Hepatocyte (in vitro differentiated cells): ENCODE results near the gene SH3GL2. TPM values are rescaled to one million over a fixed set of nuclear protein-coding genes. Genes with fewer than 3 reads are reported as not detected.
A peak's percentile ranks its signal among the peaks of the same experiment; 100 is the strongest.

ENCODE experiments used
- DNase-seq: peaks from one replicate; pipeline ENCODE4 v3.0.0-alpha.2; 2016; ENCODE audit warnings: low spot score
- H2AFZ ChIP-seq: fragments of 200-600 bp; sonication (generic); 2 replicates; pipeline ENCODE4 v1.6.0; 2016; ENCODE audit warnings: antibody characterized with exemption, mild to moderate bottlenecking
- H3K27ac ChIP-seq: fragments of 200-600 bp; sonication (generic); 2 replicates; pipeline ENCODE4 v1.5.1; 2016; ENCODE audit warnings: mild to moderate bottlenecking
- H3K27me3 ChIP-seq: fragments of 200-600 bp; sonication (generic); 2 replicates; pipeline ENCODE4 v1.6.1; 2016
- H3K36me3 ChIP-seq: fragments of 200-600 bp; sonication (generic); replicated peaks from 2 replicates; pipeline ENCODE4 v1.5.1; 2016; ENCODE audit warnings: low read depth; ENCODE audit not compliant: insufficient read depth
- H3K4me1 ChIP-seq: fragments of 200-600 bp; sonication (generic); 2 replicates; pipeline ENCODE4 v1.5.1; 2016; ENCODE audit warnings: mild to moderate bottlenecking, moderate library complexity; ENCODE audit not compliant: insufficient read depth
- H3K4me2 ChIP-seq: fragments of 200-600 bp; sonication (generic); 2 replicates; pipeline ENCODE4 v1.6.0; 2016
- H3K4me3 ChIP-seq: fragments of 200-600 bp; sonication (generic); 2 replicates; pipeline ENCODE4 v1.5.1; 2016; ENCODE audit warnings: mild to moderate bottlenecking
- H3K79me2 ChIP-seq: fragments of 200-600 bp; sonication (generic); 2 replicates; pipeline ENCODE4 v1.6.0; 2017; ENCODE audit warnings: mild to moderate bottlenecking
- H3K9me2 ChIP-seq: fragments of 200-600 bp; sonication (generic); replicated peaks from 2 replicates; pipeline ENCODE4 v1.6.0; 2017; ENCODE audit warnings: mild to moderate bottlenecking; ENCODE audit not compliant: insufficient read depth
- H3K9me3 ChIP-seq: fragments of 200-600 bp; sonication (generic); 2 replicates; pipeline ENCODE4 v1.5.1; 2016; ENCODE audit warnings: low read depth, mild to moderate bottlenecking
- H4K20me1 ChIP-seq: fragments of 200-600 bp; sonication (generic); 2 replicates; pipeline ENCODE4 v1.6.0; 2016; ENCODE audit warnings: mild to moderate bottlenecking; ENCODE audit not compliant: insufficient read depth, poor library complexity, severe bottlenecking
- CTCF ChIP-seq: fragments of 200-600 bp; sonication (generic); IDR thresholded peaks from 2 replicates; pipeline ENCODE4 v1.5.1; 2016; ENCODE audit warnings: antibody characterized with exemption, mild to moderate bottlenecking; ENCODE audit not compliant: poor library complexity
- EZH2 ChIP-seq: fragments of 200-600 bp; sonication (generic); IDR thresholded peaks from 2 replicates; pipeline ENCODE4 v1.6.1; 2016; ENCODE audit warnings: antibody characterized with exemption, mild to moderate bottlenecking, borderline replicate concordance
- EZH2phosphoT487 ChIP-seq: fragments of 200-600 bp; sonication (generic); IDR thresholded peaks from one replicate; pipeline ENCODE4 v1.6.1; 2018; ENCODE audit warnings: antibody characterized with exemption, mild to moderate bottlenecking, low read depth, moderate library complexity; ENCODE audit not compliant: unreplicated experiment, severe bottlenecking
- WGBS: methylation state at CpG from one replicate; pipeline ENCODE4 v1.1.6; 2016; ENCODE audit warnings: low lambda C conversion rate; ENCODE audit errors: missing lambda C conversion rate; 5-methylcytosine and 5-hydroxymethylcytosine counted together
- polyA plus RNA-seq: library from polyadenylated mRNA; unstranded; fragments of >200 nt; fragmentation: Nextera tagmentation; extraction: Ambion mirVana; gene quantifications from 2 replicates; pipeline ENCODE4 v1.2.1, GENCODE V29; 2016
- total RNA-seq: library from RNA; depleted of rRNA; stranded (reverse); fragments of >200 nt; gene quantifications from 2 replicates; pipeline ENCODE4 v1.2.3, GENCODE V29; 2014

SH3GL2 gene
- total and polyA plus RNA-seq, 2 experiments from 2014 or later = 2.8 to 5.8 TPM

- Histone ChIP-seq H3K9me3 (peaks cover 6% of the 10 kb centered on the region), H3K4me3 (no peak overlapping the region), H3K27me3 (no peaks in the 10 kb centered on the region), H3K9me2 (no peaks in the 10 kb centered on the region), H3K36me3 (no peaks in the 10 kb centered on the region), H2AFZ (no peak overlapping the region), H3K79me2 (no peaks in the 10 kb centered on the region), H4K20me1 (no peaks in the 10 kb centered on the region), H3K4me1 (no peaks in the 10 kb centered on the region), H3K4me2 (no peak overlapping the region), H3K27ac (no peak overlapping the region)
- no peak for DNase-seq
- 69% methylated on average over 5 of the region's 5 CpGs for WGBS
- no peak for TF ChIP-seq CTCF
- TF ChIP-seq EZH2 = no peak
- TF ChIP-seq EZH2phosphoT487 = no peak
Measured at GRCh38 chr9:17726298-17726697, 147.4 kb downstream of the SH3GL2 start.

GRCh38 chr9:17730899-17731298 lies 152.0 kb downstream of the SH3GL2 start:
- no peak overlapping the region for H3K4me2 ChIP-seq
- no peaks in the 10 kb centered on the region for H3K9me3 ChIP-seq
- H3K4me3 ChIP-seq = no peak overlapping the region
- no peaks in the 10 kb centered on the region for H3K36me3 ChIP-seq
- peaks cover 7% of the 10 kb centered on the region for H3K4me1 ChIP-seq
- H3K27ac ChIP-seq = no peak overlapping the region
- H3K79me2 ChIP-seq = no peaks in the 10 kb centered on the region
- DNase-seq = no peak
- no peaks in the 10 kb centered on the region for H4K20me1 ChIP-seq
- H3K9me2 ChIP-seq = no peaks in the 10 kb centered on the region
- no peak overlapping the region for H2AFZ ChIP-seq
- H3K27me3 ChIP-seq = no peaks in the 10 kb centered on the region
- no peak for TF ChIP-seq EZH2
- TF ChIP-seq CTCF = no peak
- TF ChIP-seq EZH2phosphoT487 = no peak
- 85% methylated on average over 7 of the region's 7 CpGs for WGBS

- H3K4me3 ChIP-seq = no peak overlapping the region
- 89% methylated on average over 4 of the region's 4 CpGs for WGBS
- no peaks in the 10 kb centered on the region for H3K9me3 ChIP-seq
- H3K36me3 ChIP-seq = no peaks in the 10 kb centered on the region
- H4K20me1 ChIP-seq = no peaks in the 10 kb centered on the region
- H2AFZ ChIP-seq = no peak overlapping the region
- H3K4me1 ChIP-seq = peaks cover 7% of the 10 kb centered on the region
- no peak overlapping the region for H3K27ac ChIP-seq
- no peak for DNase-seq
- H3K27me3 ChIP-seq = no peaks in the 10 kb centered on the region
- H3K9me2 ChIP-seq = no peaks in the 10 kb centered on the region
- no peaks in the 10 kb centered on the region for H3K79me2 ChIP-seq
- TF ChIP-seq EZH2phosphoT487 (no peak), EZH2 (no peak), CTCF (no peak)
- H3K4me2 ChIP-seq = no peak overlapping the region
Measured at GRCh38 chr9:17731308-17731707, 152.4 kb downstream of the SH3GL2 start.

GRCh38 chr9:17734674-17735073 lies 155.8 kb downstream of the SH3GL2 start:
- no peak for TF ChIP-seq CTCF
- TF ChIP-seq EZH2phosphoT487 = no peak
- no peak for TF ChIP-seq EZH2
- Histone ChIP-seq H3K79me2 (no peaks in the 10 kb centered on the region), H3K9me3 (no peaks in the 10 kb centered on the region), H3K27ac (peak overlapping the region; percentile 57), H3K4me1 (peaks cover 9% of the 10 kb centered on the region), H3K27me3 (no peaks in the 10 kb centered on the region), H3K9me2 (no peaks in the 10 kb centered on the region), H2AFZ (no peak overlapping the region), H3K4me2 (peak overlapping the region; percentile 33), H3K4me3 (no peak overlapping the region), H4K20me1 (no peaks in the 10 kb centered on the region), H3K36me3 (no peaks in the 10 kb centered on the region)
- WGBS = 50% methylated on average over 2 of the region's 2 CpGs
- no peak for DNase-seq
